ENCODE results near the gene ZNF283.

Gene ZNF283

GRCh38 chr19:43872547-43873336 lies 45.6 kb downstream of the ZNF283 start:
- Histone ChIP-seq H3K27ac (ENCODE audit: low read depth, low read length, poor library complexity, severe bottlenecking) (no peak overlapping the region), H4K20me1 (ENCODE audit: insufficient read depth, low read length) (no peaks in the 10 kb centered on the region), H3K79me2 (ENCODE audit: insufficient read depth, low read length) (no peaks in the 10 kb centered on the region), H3K9ac (ENCODE audit: low read length) (no peak overlapping the region), H3K27me3 (ENCODE audit: insufficient read depth, low read length) (no peaks in the 10 kb centered on the region), H2AFZ (ENCODE audit: low read length) (no peak overlapping the region), H3K9me2 (ENCODE audit: low read depth, low read length) (no peaks in the 10 kb centered on the region), H3K4me2 (ENCODE audit: low read length) (no peak overlapping the region), H3F3A (ENCODE audit: insufficient read depth, low read length) (no peaks in the 10 kb centered on the region), H3K4me3 (ENCODE audit: low read depth, low read length, poor library complexity, severe bottlenecking) (no peak overlapping the region), H3K4me1 (ENCODE audit: insufficient read depth, low read length, severe bottlenecking) (no peaks in the 10 kb centered on the region), H3K9me3 (ENCODE audit: low read length) (peaks cover 51% of the 10 kb centered on the region), H3K36me3 (ENCODE audit: insufficient read depth, low read length) (no peaks in the 10 kb centered on the region)
- no peak for TF ChIP-seq EZH2 (IDR thresholded peaks at IDR 0.05; ENCODE audit: borderline replicate concordance, low read length)
- TF ChIP-seq, protein P1, sequence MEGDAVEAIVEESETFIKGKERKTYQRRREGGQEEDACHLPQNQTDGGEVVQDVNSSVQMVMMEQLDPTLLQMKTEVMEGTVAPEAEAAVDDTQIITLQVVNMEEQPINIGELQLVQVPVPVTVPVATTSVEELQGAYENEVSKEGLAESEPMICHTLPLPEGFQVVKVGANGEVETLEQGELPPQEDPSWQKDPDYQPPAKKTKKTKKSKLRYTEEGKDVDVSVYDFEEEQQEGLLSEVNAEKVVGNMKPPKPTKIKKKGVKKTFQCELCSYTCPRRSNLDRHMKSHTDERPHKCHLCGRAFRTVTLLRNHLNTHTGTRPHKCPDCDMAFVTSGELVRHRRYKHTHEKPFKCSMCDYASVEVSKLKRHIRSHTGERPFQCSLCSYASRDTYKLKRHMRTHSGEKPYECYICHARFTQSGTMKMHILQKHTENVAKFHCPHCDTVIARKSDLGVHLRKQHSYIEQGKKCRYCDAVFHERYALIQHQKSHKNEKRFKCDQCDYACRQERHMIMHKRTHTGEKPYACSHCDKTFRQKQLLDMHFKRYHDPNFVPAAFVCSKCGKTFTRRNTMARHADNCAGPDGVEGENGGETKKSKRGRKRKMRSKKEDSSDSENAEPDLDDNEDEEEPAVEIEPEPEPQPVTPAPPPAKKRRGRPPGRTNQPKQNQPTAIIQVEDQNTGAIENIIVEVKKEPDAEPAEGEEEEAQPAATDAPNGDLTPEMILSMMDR (IDR thresholded peaks at IDR 0.05; ENCODE audit: low read length): no peak

DNA sequence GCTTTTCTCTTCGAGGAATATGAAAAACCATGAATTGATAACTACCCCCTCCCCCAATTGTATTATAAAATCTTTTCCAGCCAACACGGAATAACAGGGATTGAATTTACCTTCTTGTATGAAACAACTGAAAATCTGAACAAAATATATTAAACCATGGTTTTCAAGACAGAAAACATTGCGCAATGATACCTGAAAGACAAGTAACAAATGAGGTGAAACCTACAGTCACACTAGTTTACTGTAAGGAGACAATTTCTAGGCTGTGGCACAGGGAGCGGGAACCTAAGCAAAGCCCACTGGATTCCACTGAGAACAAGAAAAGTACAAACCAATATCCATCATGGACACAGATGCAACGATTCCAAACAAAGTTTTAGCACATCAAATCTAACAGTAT lies 53.4 kb downstream of the ZNF283 start:
- Histone ChIP-seq H3F3A (ENCODE audit: insufficient read depth, low read length) (no peaks in the 10 kb centered on the region), H3K79me2 (ENCODE audit: insufficient read depth, low read length) (no peaks in the 10 kb centered on the region), H3K36me3 (ENCODE audit: insufficient read depth, low read length) (no peaks in the 10 kb centered on the region), H3K4me1 (ENCODE audit: insufficient read depth, low read length, severe bottlenecking) (no peaks in the 10 kb centered on the region), H4K20me1 (ENCODE audit: insufficient read depth, low read length) (no peaks in the 10 kb centered on the region), H3K9ac (ENCODE audit: low read length) (no peak overlapping the region), H3K4me2 (ENCODE audit: low read length) (no peak overlapping the region), H3K4me3 (ENCODE audit: low read depth, low read length, poor library complexity, severe bottlenecking) (no peak overlapping the region), H3K9me2 (ENCODE audit: low read depth, low read length) (no peaks in the 10 kb centered on the region), H3K9me3 (ENCODE audit: low read length) (peaks cover 21% of the 10 kb centered on the region), H2AFZ (ENCODE audit: low read length) (no peak overlapping the region), H3K27me3 (ENCODE audit: insufficient read depth, low read length) (no peaks in the 10 kb centered on the region), H3K27ac (ENCODE audit: low read depth, low read length, poor library complexity, severe bottlenecking) (no peak overlapping the region)
- TF ChIP-seq EZH2 (IDR thresholded peaks at IDR 0.05; ENCODE audit: borderline replicate concordance, low read length): no peak

DNA sequence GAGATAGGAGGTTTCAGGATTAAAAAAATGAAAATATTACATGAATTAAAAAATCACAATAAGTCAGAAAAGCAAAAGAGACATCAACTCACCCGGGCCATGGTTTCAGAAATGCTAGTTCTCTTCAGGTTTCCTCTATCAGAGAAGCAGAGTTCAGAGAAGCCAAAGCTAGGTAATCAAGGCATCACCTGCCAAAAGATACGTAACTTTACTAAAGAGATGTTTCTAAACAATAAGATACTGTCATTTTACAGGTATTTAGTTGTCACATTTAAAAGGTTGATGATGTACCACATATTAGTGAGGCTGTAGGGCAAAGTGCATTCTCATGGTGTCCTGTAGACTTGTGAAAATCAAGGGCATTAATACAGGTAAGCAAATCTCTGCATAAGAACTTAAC lies 56.7 kb downstream of the ZNF283 start, which contains the start of gene ZNF404:
TSS of gene ZNF404 (minus strand) at position 101 of the 400 bp plus-strand sequence.
- Histone ChIP-seq H2AFZ (ENCODE audit: low read length) (no peak within 1 kb of the TSS), H3K9ac (ENCODE audit: low read length) (no peak within 1 kb of the TSS), H3K4me2 (ENCODE audit: low read length) (no peak within 1 kb of the TSS), H3F3A (ENCODE audit: insufficient read depth, low read length) (no peaks in the 10 kb centered on the region), H4K20me1 (ENCODE audit: insufficient read depth, low read length) (no peaks in the 10 kb centered on the region), H3K36me3 (ENCODE audit: insufficient read depth, low read length) (no peaks in the 10 kb centered on the region), H3K9me2 (ENCODE audit: low read depth, low read length) (no peaks in the 10 kb centered on the region), H3K4me3 (ENCODE audit: low read depth, low read length, poor library complexity, severe bottlenecking) (no peak within 1 kb of the TSS), H3K4me1 (ENCODE audit: insufficient read depth, low read length, severe bottlenecking) (no peaks in the 10 kb centered on the region), H3K9me3 (ENCODE audit: low read length) (peaks cover 12% of the 10 kb centered on the region), H3K27me3 (ENCODE audit: insufficient read depth, low read length) (no peaks in the 10 kb centered on the region), H3K27ac (ENCODE audit: low read depth, low read length, poor library complexity, severe bottlenecking) (no peak within 1 kb of the TSS), H3K79me2 (ENCODE audit: insufficient read depth, low read length) (no peaks in the 10 kb centered on the region)
- no peak for TF ChIP-seq EZH2 (IDR thresholded peaks at IDR 0.05; ENCODE audit: borderline replicate concordance, low read length)

DNA sequence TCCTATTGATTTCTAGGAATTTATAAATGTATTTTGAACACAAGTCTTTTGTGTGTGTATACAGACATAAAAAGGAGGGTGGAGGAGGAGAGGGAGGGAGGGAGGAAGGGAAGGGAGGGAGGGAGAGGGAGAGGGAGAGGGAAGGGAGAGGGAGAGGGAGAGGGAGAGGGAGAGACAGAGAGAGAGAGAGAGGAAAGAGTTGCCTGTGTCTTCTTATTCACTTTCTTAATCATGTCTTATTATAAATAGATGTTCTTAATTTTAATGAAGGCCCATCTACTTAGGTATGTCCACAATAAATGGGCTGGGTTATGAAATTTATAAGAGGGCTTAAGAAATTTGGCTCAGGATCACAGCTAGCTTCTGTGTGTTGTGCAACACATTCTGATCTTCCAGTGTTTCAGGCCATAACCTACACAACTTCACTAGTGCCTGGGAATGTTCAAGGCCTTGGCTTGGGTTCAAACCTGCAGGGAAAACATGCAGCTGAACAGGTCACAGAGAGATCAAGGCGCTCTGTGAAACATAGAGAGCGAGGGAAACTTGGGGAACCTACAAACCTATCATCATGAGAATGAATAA lies 68.7 kb downstream of the ZNF283 start:
- H3K27ac ChIP-seq (ENCODE audit: low read depth, low read length, poor library complexity, severe bottlenecking): no peak overlapping the region
- 0 out of 2 replicates have a peak, but pooled peaks cover 7% of the 10 kb centered on the region for H3K9me3 ChIP-seq (ENCODE audit: low read length)
- H3K79me2 ChIP-seq (ENCODE audit: insufficient read depth, low read length): no peaks in the 10 kb centered on the region
- no peaks in the 10 kb centered on the region for H3F3A ChIP-seq (ENCODE audit: insufficient read depth, low read length)
- H3K4me2 ChIP-seq (ENCODE audit: low read length): no peak overlapping the region
- H3K4me3 ChIP-seq (ENCODE audit: low read depth, low read length, poor library complexity, severe bottlenecking): no peak overlapping the region
- TF ChIP-seq EZH2 (IDR thresholded peaks at IDR 0.05; ENCODE audit: borderline replicate concordance, low read length): no peak
- TF ChIP-seq, protein P1 (IDR thresholded peaks at IDR 0.05; ENCODE audit: low read length): no peak
- H4K20me1 ChIP-seq (ENCODE audit: insufficient read depth, low read length): no peaks in the 10 kb centered on the region
- H3K27me3 ChIP-seq (ENCODE audit: insufficient read depth, low read length): no peaks in the 10 kb centered on the region
- no peak overlapping the region for H2AFZ ChIP-seq (ENCODE audit: low read length)
- no peaks in the 10 kb centered on the region for H3K9me2 ChIP-seq (ENCODE audit: low read depth, low read length)
- H3K9ac ChIP-seq (ENCODE audit: low read length): no peak overlapping the region
- H3K4me1 ChIP-seq (ENCODE audit: insufficient read depth, low read length, severe bottlenecking): peaks cover 2% of the 10 kb centered on the region
- H3K36me3 ChIP-seq (ENCODE audit: insufficient read depth, low read length): no peaks in the 10 kb centered on the region
